Neural progenitor cell (in vitro differentiated cells): ENCODE data around the gene GP1BA. TPM values are rescaled to one million over a fixed set of nuclear protein-coding genes. Genes with fewer than 3 reads are reported as not detected.

Experiments
- DNase-seq: peaks from one replicate; pipeline ENCODE4 v3.0.0-alpha.2; 2016; ENCODE audit warnings: low spot score
- H2AFZ ChIP-seq: fragments of 200-600 bp; sonication (generic); replicated peaks from 2 replicates; pipeline ENCODE4 v1.6.1; 2016; ENCODE audit warnings: antibody characterized with exemption
- H3F3A ChIP-seq: fragments of 200-600 bp; sonication (generic); 2 replicates; pipeline ENCODE4 v1.6.1; 2016; ENCODE audit warnings: antibody characterized with exemption, low read depth
- H3K27ac ChIP-seq: fragments of 200-600 bp; sonication (generic); 2 replicates; pipeline ENCODE4 v1.5.1; 2016; ENCODE audit warnings: mild to moderate bottlenecking
- H3K27me3 ChIP-seq: fragments of 200-600 bp; sonication (generic); 2 replicates; pipeline ENCODE4 v1.6.1; 2016; ENCODE audit warnings: mild to moderate bottlenecking, moderate library complexity
- H3K36me3 ChIP-seq: fragments of 200-600 bp; sonication (generic); 2 replicates; pipeline ENCODE4 v1.5.1; 2016
- H3K4me1 ChIP-seq: fragments of 200-600 bp; sonication (generic); 2 replicates; pipeline ENCODE4 v1.6.1; 2016; ENCODE audit warnings: mixed run types
- H3K4me2 ChIP-seq: fragments of 200-600 bp; sonication (generic); 2 replicates; pipeline ENCODE4 v1.6.1; 2016
- H3K4me3 ChIP-seq: fragments of 200-600 bp; sonication (generic); 2 replicates; pipeline ENCODE4 v1.5.1; 2016
- H3K79me2 ChIP-seq: fragments of 200-600 bp; sonication (generic); 2 replicates; pipeline ENCODE4 v1.6.1; 2016; ENCODE audit warnings: low read depth
- H3K9ac ChIP-seq: fragments of 200-600 bp; sonication (generic); 2 replicates; pipeline ENCODE4 v1.6.1; 2016
- H3K9me3 ChIP-seq: fragments of 200-600 bp; sonication (generic); 2 replicates; pipeline ENCODE4 v1.5.1; 2016; ENCODE audit warnings: low read depth
- H4K20me1 ChIP-seq: fragments of 200-600 bp; sonication (generic); 2 replicates; pipeline ENCODE4 v1.6.1; 2016; ENCODE audit warnings: low read depth
- H3K27ac Mint-ChIP-seq: 3 replicates; pipeline ENCODE4 v1.8.0; 2021; ENCODE audit warnings: mixed read lengths
- H3K27me3 Mint-ChIP-seq: 2 replicates; pipeline ENCODE4 v1.8.0; 2022; ENCODE audit warnings: low read depth, mild to moderate bottlenecking, inconsistent platforms, moderate library complexity, mixed read lengths; ENCODE audit not compliant: insufficient read depth
- H3K36me3 Mint-ChIP-seq: 3 replicates; pipeline ENCODE4 v1.8.0; 2021; ENCODE audit warnings: mixed read lengths
- H3K4me1 Mint-ChIP-seq: 3 replicates; pipeline ENCODE4 v1.8.0; 2021; ENCODE audit warnings: mixed read lengths
- H3K4me3 Mint-ChIP-seq: 3 replicates; pipeline ENCODE4 v1.8.0; 2021; ENCODE audit warnings: mild to moderate bottlenecking, moderate library complexity, mixed read lengths
- H3K9me3 Mint-ChIP-seq: 3 replicates; pipeline ENCODE4 v1.8.0; 2020; ENCODE audit warnings: mixed read lengths
- EZH2 ChIP-seq: fragments of 200-600 bp; sonication (generic); IDR thresholded peaks from 2 replicates; pipeline ENCODE4 v1.6.1; 2017; ENCODE audit warnings: antibody characterized with exemption, mild to moderate bottlenecking, moderate library complexity
- EZH2phosphoT487 ChIP-seq: fragments of 200-600 bp; sonication (generic); IDR thresholded peaks from 2 replicates; pipeline ENCODE4 v1.6.1; 2017; ENCODE audit warnings: antibody characterized with exemption
- total RNA-seq: library from RNA; depleted of rRNA; stranded (reverse); fragments of >200 nt; gene quantifications from 2 replicates; pipeline ENCODE4 v1.2.3, GENCODE V29; 2015; ENCODE audit warnings: low replicate concordance
- TF ChIP-seq, protein P1 (sequence below): fragments of 200-600 bp; sonication (generic); IDR thresholded peaks from 2 replicates; pipeline ENCODE4 v1.5.1; 2017; ENCODE audit warnings: antibody characterized with exemption, mild to moderate bottlenecking

The GP1BA gene
- total RNA-seq, 1 donor from 2014 or later, result not detected

GRCh38 chr17:4897785-4898184 lies 34.3 kb upstream of the GP1BA start:
- H3K4me3 ChIP-seq, result no peak overlapping the region
- DNase-seq, result no peak
- peaks cover 11% of the 10 kb centered on the region for H3K27me3 Mint-ChIP-seq
- no peaks in the 10 kb centered on the region for H4K20me1 ChIP-seq
- peaks cover 21% of the 10 kb centered on the region for H3K27me3 ChIP-seq
- no peak overlapping the region for H3K27ac Mint-ChIP-seq
- no peaks in the 10 kb centered on the region for H3K36me3 ChIP-seq
- H2AFZ ChIP-seq, result no peak overlapping the region
- no peak overlapping the region for H3K4me3 Mint-ChIP-seq
- H3K9me3 ChIP-seq, result no peaks in the 10 kb centered on the region
- no peaks in the 10 kb centered on the region for H3K4me1 ChIP-seq
- H3F3A ChIP-seq, result peaks cover 10% of the 10 kb centered on the region
- H3K79me2 ChIP-seq, result no peaks in the 10 kb centered on the region
- H3K36me3 Mint-ChIP-seq, result peaks cover 11% of the 10 kb centered on the region
- no peak overlapping the region for H3K9ac ChIP-seq
- TF ChIP-seq EZH2, result no peak
- no peaks in the 10 kb centered on the region for H3K4me1 Mint-ChIP-seq
- H3K9me3 Mint-ChIP-seq, result no peaks in the 10 kb centered on the region
- H3K27ac ChIP-seq, result no peak overlapping the region
- no peak overlapping the region for H3K4me2 ChIP-seq

GRCh38 chr17:4898351-4898750 lies 33.7 kb upstream of the GP1BA start:
- no peak overlapping the region for H3K4me2 ChIP-seq
- H3K27me3 ChIP-seq, result peaks cover 21% of the 10 kb centered on the region
- H3K4me1 ChIP-seq, result no peaks in the 10 kb centered on the region
- peak overlapping the region; percentile 18 for H3K4me3 Mint-ChIP-seq
- H3K27ac Mint-ChIP-seq, result no peak overlapping the region
- H3K4me3 ChIP-seq, result no peak overlapping the region
- H2AFZ ChIP-seq, result no peak overlapping the region
- H3K9ac ChIP-seq, result no peak overlapping the region
- H3K4me1 Mint-ChIP-seq, result peaks cover 2% of the 10 kb centered on the region
- H3K27ac ChIP-seq, result no peak overlapping the region
- H3K9me3 ChIP-seq, result no peaks in the 10 kb centered on the region
- peaks cover 10% of the 10 kb centered on the region for H3F3A ChIP-seq
- no peak for DNase-seq
- peaks cover 11% of the 10 kb centered on the region for H3K36me3 Mint-ChIP-seq
- no peaks in the 10 kb centered on the region for H3K9me3 Mint-ChIP-seq
- no peaks in the 10 kb centered on the region for H3K79me2 ChIP-seq
- no peak for TF ChIP-seq EZH2phosphoT487
- no peak for TF ChIP-seq EZH2
- TF ChIP-seq, protein P1, sequence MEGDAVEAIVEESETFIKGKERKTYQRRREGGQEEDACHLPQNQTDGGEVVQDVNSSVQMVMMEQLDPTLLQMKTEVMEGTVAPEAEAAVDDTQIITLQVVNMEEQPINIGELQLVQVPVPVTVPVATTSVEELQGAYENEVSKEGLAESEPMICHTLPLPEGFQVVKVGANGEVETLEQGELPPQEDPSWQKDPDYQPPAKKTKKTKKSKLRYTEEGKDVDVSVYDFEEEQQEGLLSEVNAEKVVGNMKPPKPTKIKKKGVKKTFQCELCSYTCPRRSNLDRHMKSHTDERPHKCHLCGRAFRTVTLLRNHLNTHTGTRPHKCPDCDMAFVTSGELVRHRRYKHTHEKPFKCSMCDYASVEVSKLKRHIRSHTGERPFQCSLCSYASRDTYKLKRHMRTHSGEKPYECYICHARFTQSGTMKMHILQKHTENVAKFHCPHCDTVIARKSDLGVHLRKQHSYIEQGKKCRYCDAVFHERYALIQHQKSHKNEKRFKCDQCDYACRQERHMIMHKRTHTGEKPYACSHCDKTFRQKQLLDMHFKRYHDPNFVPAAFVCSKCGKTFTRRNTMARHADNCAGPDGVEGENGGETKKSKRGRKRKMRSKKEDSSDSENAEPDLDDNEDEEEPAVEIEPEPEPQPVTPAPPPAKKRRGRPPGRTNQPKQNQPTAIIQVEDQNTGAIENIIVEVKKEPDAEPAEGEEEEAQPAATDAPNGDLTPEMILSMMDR, result no peak
- no peaks in the 10 kb centered on the region for H4K20me1 ChIP-seq
- H3K27me3 Mint-ChIP-seq, result peaks cover 11% of the 10 kb centered on the region
- no peaks in the 10 kb centered on the region for H3K36me3 ChIP-seq

DNA sequence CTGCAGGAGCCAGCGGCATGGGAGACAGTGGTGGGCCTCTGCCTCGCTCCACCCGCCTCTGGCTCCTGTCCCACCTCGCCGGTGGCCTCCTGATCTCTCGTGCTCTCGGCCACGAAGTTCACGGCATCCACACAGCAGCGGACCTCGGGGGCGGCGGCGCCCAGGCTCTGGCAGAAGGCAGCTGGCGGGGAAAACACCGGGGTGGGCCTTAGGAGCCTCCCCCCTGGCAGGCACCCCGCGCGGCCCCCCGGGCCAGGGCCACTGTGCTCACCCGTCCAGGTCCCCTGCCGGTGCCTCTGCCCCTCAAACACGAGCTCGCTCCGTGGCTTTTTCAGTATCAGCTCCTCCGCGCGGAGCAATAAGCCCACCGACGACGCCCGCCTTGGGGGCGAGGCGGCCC lies 33.1 kb upstream of the GP1BA start:
- Histone ChIP-seq H3K27ac (no peak overlapping the region), H3K27me3 (peaks cover 21% of the 10 kb centered on the region), H3F3A (peaks cover 10% of the 10 kb centered on the region), H3K4me2 (peak overlapping the region; percentile 72), H3K4me1 (no peaks in the 10 kb centered on the region), H4K20me1 (no peaks in the 10 kb centered on the region), H3K4me3 (peak overlapping the region; percentile 43), H3K79me2 (no peaks in the 10 kb centered on the region), H3K9ac (no peak overlapping the region), H3K9me3 (no peaks in the 10 kb centered on the region), H3K36me3 (no peaks in the 10 kb centered on the region), H2AFZ (peak overlapping the region; percentile 14)
- Mint-ChIP-seq H3K9me3 (no peaks in the 10 kb centered on the region), H3K36me3 (peaks cover 11% of the 10 kb centered on the region), H3K27me3 (peaks cover 11% of the 10 kb centered on the region), H3K4me3 (no peak overlapping the region), H3K4me1 (peaks cover 6% of the 10 kb centered on the region), H3K27ac (no peak overlapping the region)
- DNase-seq, result no peak
- TF ChIP-seq, protein P1, result no peak

DNA sequence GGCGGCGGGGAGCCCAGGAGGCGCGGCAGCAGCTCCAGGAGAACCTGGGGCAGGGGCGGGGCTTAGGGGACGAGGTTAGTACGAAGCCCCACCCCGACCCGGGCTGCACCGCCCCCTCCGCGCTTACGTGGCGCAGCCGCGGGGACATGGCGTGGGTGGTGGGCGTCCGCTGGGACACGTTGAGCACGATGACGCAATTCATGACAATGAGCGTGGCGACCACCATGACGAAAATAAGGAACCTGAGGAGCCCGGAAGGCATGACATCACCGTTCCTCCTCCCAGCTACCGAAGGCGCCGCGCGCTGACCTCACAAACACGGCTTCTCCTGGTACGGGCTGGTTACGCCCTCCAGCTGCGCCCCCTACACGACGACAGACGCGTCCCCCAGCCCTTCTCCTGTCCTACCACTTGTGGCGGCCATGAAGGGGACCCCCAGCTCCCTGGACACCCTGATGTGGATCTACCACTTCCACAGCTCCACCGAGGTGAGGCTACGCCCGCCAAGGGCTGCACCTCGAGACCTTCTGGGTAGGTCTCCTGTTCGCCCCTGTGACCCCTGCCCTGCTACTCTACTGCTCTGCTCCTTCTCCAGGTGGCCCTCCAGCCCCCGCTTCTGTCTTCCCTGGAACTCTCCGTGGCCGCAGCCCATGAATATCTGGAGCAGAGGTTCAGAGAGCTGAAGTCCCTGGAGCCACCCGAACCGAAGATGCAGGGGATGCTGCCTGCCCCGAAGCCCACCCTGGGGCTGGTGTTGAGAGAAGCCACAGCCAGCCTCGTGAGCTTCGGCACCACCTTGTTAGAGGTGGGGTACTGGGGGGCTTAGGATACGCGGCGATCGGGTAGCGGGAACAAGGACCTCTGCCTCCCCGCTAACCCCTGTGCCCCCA lies 32.5 kb upstream of the GP1BA start, which contains the start of gene C17orf107:
Gene C17orf107 (plus strand): TSS at position 196 of the 890 bp plus-strand sequence. CDS start 227 bp downstream, at position 423.
- H3K27ac Mint-ChIP-seq, result no peak within 1 kb of the TSS
- H3K36me3 Mint-ChIP-seq, result peaks cover 11% of the 10 kb centered on the region
- H3K4me3 Mint-ChIP-seq, result peak within 1 kb of the TSS; percentile 18
- no peaks in the 10 kb centered on the region for H3K9me3 Mint-ChIP-seq
- H4K20me1 ChIP-seq, result no peaks in the 10 kb centered on the region
- H3K27me3 ChIP-seq, result peaks cover 27% of the 10 kb centered on the region
- DNase-seq, result peak; percentile 81
- H3K4me1 ChIP-seq, result no peaks in the 10 kb centered on the region
- TF ChIP-seq, protein P1, result no peak
- peak; percentile 34 for TF ChIP-seq EZH2phosphoT487
- H3K27ac ChIP-seq, result no peak within 1 kb of the TSS
- H3K27me3 Mint-ChIP-seq, result peaks cover 11% of the 10 kb centered on the region
- no peaks in the 10 kb centered on the region for H3K79me2 ChIP-seq
- peak within 1 kb of the TSS; percentile 72 for H3K4me2 ChIP-seq
- H3K9me3 ChIP-seq, result no peaks in the 10 kb centered on the region
- H3F3A ChIP-seq, result peaks cover 10% of the 10 kb centered on the region
- no peaks in the 10 kb centered on the region for H3K36me3 ChIP-seq
- H3K9ac ChIP-seq, result no peak within 1 kb of the TSS
- peak within 1 kb of the TSS; percentile 43 for H3K4me3 ChIP-seq
- peaks cover 6% of the 10 kb centered on the region for H3K4me1 Mint-ChIP-seq
- H2AFZ ChIP-seq, result peak within 1 kb of the TSS; percentile 14
